ENCODE data around the gene INAVA.

INAVA gene

GRCh38 chr1:200894712-200895442, at the start of gene INAVA:
TSS of gene INAVA (plus strand) at chr1:200894900. CDS start at chr1:200898401, 3,501 bp downstream.
- no peak for DNase-seq

- DNase-seq = no peak
These were observed 49.3 kb upstream of the INAVA start for GRCh38 chr1:200845360-200845759.

- no peak for DNase-seq
These were observed 48.3 kb upstream of the INAVA start for GRCh38 chr1:200846398-200846797.

GRCh38 chr1:200849430-200849829, 45.3 kb upstream of the INAVA start:
- DNase-seq = no peak

- DNase-seq = no peak
These were observed 44.1 kb upstream of the INAVA start for GRCh38 chr1:200850554-200850953.

GRCh38 chr1:200856716-200857357, 37.9 kb upstream of the INAVA start:
- DNase-seq = peak; percentile 84

- no peak for DNase-seq
These were observed 36.9 kb upstream of the INAVA start for GRCh38 chr1:200857804-200858203.

- no peak for DNase-seq
These were observed 32.6 kb upstream of the INAVA start for GRCh38 chr1:200861937-200862647.

- DNase-seq = peak; percentile 11
These were observed 31.8 kb upstream of the INAVA start for GRCh38 chr1:200862713-200863415.

GRCh38 chr1:200866116-200866515, 28.6 kb upstream of the INAVA start:
- DNase-seq = peak; percentile 37

GRCh38 chr1:200866521-200866920, 28.2 kb upstream of the INAVA start:
- no peak for DNase-seq

GRCh38 chr1:200867018-200867811, 27.5 kb upstream of the INAVA start:
- DNase-seq = peak; percentile 9

GRCh38 chr1:200869376-200869752, 25.3 kb upstream of the INAVA start:
- no peak for DNase-seq

GRCh38 chr1:200869753-200870391, 24.8 kb upstream of the INAVA start:
- no peak for DNase-seq

- DNase-seq = no peak
These were observed 22.1 kb upstream of the INAVA start, which contains the start of gene GPR25 for GRCh38 chr1:200872446-200873115. TSS of gene GPR25 (plus strand) at chr1:200872981. CDS start at chr1:200873038, 57 bp downstream.

- no peak for DNase-seq
These were observed 21.5 kb upstream of the INAVA start for GRCh38 chr1:200873116-200873670.

- DNase-seq = no peak
These were observed 20.9 kb upstream of the INAVA start for GRCh38 chr1:200873671-200874397.

- no peak for DNase-seq
These were observed 20.0 kb upstream of the INAVA start for GRCh38 chr1:200874694-200875093.

- no peak for DNase-seq
These were observed 19.3 kb upstream of the INAVA start for GRCh38 chr1:200875416-200875815.

- no peak for DNase-seq
These were observed 17.7 kb upstream of the INAVA start for GRCh38 chr1:200877010-200877409.

Measured in fibroblast of upper back skin (primary cell).